IPS DF 4.7 (cell line): Measurements from ENCODE around the gene MIAT.

Experiments
- DNase-seq: peaks from one replicate; pipeline ENCODE4 v3.0.0-alpha.2; 2013; ENCODE audit warnings: low spot score; ENCODE audit errors: extremely low read depth

The MIAT gene

DNA sequence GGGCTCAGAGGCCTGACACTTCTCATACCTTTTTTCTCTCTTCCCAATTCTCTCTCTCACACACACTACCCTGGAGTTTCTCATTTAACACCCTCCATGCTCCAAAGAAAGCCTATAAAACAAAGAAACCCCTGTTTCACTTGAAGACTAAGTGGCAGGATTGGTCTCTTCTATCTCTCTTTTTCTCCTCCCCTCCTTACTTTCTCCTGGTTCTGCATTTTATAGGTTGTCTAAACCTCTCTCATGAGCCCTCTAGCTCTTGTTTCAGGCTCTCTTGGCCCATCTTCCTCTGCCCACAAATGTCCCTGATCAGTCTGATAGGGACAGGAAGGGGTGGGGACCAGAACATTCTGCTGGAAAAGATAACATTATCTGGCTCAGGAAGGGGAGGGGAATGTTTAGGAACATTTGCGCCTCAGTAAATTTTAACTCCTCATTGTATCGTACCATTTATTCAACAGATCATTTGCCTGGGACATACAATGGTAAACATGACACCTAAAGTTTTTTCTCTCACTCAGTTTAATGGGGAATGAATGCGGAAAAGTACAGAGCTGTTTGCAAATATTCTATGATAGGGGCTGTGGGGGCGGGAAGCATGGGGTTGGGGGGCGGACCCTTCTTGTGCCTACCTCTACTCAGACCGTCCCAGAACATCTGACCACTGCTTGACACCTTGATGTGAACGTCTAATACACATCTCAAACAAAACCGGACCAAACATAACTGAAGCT lies 24.8 kb upstream of the MIAT start:
- DNase-seq = no peak

DNA sequence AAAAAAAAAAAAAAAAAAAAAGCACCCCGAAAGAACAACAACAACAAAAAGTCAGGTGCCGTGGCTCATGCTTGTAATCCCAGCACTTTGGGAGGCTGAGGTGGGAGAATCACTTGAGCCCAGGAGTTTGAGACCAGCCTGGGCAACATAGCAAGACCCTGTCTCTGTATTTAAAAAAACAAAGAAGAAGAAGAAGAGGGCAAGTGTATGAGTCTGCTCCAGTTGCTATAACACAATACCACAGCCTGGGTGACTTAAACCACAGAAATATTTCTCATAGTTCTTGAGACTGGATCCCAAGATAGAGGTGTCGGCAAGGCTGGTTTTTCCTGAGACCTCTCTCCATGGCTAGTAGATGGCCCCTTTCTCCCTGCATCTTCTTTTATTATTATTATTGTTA lies 23.2 kb upstream of the MIAT start:
- no peak for DNase-seq

DNA sequence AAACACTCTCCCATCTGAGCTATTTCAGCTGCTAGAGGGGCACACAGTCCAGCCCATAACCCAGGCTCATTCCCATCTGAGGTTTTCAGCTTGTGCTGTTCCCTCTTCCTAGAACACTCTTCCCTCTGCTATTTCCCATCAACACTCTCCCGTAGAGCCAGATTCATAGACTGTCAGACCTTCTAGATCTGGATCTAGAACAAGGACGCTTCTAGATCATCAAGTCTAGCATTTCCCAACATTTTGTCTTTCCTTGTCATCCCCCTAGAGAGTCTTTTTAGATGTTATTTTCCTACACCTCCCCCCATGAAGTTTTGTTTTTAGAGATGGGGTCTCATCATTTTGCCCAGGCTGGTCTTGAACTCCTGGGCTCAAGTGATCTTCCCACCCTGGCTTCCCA lies 22.3 kb upstream of the MIAT start:
- no peak for DNase-seq

DNA sequence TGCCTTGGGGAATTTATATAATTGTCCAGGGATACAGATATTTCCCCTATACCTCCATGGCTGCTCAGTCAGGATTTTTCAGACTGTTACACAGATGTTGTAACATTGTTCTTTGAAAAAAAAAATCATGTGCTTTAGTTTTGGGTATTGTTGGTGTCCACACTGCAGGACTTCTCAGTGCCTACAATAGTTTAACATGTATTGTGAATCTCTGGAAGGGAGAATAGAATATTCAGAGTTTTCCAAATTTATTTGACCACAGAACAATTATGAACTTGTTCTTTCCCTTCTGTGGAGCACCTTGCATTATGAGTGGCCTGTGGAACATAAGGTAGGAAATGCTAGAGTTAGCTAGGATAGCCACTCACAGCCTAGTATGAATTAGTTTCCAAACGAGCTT lies 21.1 kb upstream of the MIAT start:
- no peak for DNase-seq

DNA sequence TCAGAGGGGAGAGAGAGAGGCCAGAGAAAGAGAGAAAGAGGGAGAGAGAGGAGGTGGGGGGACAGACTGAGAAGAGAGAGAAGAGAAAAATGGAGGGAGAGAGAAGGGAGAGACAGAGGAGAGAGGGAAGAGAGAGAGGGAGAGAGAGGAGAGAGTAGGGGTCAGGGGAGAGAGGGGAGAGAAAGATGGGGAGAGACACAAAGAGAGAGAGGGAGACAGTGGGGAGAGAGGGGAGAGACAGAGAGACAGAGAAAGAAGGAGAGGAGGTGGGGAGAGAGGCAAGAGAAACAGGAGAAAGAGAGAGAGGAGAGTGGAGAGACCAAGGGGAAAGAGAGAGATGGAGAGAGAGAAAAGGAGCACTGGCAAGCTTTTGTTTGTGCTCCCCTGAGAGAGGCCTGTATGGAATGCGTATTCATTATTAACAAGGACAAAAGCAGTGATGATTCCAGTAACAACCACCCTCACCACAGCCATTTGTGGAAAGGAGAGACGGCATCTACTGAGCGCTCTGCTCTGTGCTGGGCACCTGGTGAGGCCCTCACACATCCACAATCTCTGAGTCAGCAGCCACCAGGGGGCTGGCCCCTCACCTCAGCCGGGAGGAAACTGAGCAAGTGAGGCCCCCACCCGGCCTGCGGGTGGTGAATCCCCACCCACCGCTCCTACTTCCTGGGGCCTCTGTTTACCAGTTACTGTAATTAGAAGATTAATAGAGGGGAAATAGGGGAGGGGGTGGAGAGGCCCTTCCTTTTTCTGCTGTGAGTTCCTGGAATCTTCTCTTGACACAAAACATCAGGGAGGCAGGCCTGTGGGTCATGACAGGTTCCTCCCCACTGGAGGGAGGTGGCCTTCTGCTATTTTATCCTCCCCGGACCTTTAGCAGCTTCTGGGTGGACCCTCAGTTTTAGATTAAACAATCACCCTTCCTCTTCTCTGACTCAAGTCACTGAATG lies 14.6 kb upstream of the MIAT start:
- DNase-seq = no peak

DNA sequence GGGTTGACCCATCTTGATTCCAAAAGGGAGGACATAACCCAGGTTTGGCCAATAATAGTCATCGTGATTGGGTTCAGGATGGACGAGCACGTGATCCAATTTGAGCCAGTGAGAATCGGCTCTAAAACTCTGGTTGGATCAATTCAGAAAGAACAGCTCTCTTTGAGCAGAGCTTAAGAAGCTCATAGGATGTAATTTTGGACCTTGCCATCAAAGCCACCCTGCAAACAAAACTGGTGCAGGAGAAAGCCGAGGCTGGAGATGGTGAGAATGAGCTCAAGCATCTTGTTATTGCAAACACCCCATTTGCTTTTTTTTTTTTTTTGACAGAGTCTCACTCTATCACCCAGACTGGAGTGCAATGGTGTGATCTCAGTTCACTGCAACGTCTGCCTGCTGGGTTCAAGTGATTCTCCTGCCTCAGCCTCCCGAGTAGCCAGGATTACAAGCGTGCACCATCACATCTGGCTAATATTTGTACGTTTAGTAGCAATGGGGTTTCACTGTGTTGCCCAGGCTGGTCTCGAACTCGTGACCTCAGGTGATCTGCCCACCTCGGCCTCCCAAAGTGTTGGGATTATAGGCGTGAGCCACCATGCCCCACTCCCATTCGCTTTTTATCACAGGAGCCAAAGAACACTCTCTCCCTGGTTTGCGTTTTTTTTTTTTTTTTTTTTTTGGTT lies 13.8 kb upstream of the MIAT start:
- DNase-seq = no peak

DNA sequence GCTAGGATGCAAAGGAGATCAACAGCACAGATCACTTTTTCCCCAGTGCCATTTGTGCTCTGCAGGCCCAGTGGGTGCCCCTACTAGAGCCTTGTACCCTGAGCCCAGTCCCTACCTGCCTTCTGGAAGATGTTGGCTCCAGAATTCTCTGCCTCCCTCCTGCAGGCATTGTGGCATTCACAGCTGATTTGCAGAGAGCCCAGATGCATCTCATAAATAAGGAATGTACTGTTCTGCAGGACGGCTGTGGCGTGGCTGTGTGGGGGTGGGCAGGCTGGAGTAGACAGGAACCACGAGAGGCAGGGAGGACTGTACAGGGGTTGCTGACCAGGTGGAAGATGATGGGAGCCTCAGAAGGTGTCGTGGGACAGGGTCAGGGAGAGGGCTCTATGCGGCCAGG lies 11.2 kb upstream of the MIAT start:
- DNase-seq = no peak

DNA sequence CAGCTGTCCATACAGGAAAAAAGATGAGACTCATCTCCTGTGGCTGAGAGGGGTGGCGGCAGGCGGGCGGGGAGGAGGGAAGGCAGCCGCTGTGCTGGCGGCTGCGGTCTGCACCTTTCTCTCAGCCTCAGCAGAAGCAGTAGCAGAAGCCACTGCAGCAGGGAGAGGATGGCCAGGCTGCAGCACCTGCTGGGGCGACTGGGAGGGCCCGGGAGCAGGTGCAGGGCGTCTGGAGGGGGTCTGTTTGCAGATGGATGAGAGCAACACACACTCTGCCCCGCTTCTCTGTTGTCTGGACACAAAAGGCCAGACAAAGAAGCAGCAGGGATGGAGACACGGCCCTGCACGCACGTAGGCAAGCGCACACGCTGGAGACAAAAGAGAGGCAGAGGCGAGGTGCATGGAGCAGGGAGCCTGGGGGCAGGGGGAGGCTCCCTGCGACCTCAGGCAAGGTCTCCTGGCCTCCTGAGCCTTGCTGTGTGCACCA lies 9.3 kb upstream of the MIAT start:
- no peak for DNase-seq

DNA sequence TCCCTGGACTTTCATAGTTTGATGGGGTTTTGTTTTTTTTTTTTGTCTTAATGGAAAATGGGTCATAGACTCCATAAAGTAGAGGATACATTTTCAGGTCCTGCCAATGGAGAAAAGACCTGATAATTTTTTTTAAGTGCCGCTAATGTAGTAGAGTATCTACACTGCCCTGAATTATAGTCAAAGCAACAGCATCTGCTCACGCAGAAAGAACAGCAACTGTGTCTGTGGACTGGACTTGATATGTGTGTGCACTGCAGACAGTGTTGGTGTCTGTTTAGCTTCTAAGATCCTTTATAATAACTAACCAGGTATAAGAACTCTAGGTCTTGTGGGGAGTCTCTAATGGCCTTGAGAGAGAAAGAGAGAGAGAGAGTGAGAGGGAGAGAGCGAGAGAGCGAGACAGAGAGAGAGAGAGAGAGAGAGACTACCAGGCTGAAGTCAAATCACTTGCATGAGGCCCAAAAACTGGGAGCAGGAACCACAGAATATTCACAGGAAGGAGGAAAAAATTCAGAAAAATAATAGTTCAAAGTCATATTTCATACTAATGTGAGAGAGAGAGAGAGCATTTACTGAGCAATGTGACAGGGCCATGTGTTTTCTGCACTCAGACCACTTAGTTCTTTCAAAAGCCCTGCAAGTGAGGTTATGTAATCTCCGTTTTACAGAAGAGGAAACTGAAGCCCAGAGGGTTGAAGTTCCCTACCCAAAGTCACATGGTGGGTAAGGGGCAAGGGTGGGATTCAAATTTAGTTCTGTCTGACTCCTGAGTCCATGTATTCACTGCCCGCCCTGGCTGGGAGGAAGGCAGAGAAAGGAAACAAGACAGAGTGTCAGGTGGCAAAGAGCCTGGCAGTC lies 8.6 kb upstream of the MIAT start:
- DNase-seq = no peak

DNA sequence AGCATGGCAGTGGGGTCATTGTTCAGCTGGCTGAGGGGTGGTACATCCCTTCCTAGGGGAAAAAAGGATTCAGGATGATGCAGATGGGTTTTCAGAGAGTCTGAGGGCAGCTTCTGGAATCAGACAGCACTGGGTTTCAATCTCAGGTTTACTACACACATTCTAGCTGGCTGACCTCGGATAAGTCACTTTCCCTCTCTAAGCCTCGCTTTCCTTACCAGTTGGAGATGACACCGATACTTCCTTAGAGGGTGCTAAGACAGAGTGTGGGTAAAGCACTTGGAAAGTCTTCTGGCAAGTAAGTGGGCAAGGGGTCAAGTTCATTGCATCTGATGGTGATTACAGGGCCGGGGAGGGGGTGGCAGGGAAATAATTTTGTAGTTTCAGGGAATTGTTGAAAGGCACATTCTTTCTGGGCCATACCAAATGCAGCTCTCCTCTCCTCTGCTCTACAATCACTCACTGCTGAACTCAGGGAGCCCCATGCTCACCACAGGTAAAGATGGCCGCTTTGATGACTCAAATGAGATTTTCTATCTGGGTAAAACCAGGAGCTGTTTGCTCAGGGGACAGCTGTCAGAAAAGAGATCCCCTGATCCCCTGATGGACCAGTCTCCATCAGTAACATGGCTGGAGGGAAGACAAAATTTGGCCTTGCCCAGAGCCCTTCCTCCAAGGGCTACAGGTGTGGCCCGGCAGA lies 6.5 kb upstream of the MIAT start:
- no peak for DNase-seq

DNA sequence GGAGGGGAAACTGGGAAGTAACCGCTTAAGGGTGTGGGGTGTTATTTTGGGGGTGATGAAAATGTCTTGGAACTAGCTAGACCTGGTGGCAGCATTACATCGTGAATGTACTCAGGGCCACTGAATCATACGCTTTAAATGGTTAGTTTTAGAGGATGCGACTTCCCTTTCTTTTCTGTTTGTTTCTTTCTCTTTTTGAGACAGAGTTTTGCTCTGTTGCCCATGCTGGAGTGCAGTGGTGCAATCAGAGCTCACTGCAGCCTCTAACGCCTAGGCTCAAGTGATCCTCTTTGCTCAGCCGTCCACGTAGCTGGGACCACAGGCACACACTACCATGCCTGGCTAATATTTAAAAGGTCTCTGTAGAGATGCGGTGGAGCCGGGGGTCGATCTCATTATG lies 5.6 kb upstream of the MIAT start:
- DNase-seq = no peak

DNA sequence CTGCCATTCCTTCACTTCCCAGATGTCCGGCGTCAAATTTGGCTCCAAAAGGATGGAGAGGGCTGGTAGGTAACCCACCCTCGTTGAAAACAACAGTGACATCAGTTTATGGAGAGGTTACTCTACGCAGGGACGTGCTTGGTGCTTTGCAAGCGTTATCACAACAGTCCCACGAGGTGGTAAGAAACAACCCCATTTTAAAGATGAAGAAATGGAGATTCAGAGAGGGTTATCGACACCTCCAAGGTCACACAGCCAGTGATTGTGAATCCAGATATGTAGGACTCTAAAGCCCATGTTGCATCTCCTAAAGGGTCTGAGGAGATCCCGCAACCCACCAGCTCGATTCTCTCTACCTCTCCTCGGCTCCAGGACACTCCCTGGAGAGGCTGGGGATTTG lies 773 bp downstream of the MIAT start:
- DNase-seq = no peak

DNA sequence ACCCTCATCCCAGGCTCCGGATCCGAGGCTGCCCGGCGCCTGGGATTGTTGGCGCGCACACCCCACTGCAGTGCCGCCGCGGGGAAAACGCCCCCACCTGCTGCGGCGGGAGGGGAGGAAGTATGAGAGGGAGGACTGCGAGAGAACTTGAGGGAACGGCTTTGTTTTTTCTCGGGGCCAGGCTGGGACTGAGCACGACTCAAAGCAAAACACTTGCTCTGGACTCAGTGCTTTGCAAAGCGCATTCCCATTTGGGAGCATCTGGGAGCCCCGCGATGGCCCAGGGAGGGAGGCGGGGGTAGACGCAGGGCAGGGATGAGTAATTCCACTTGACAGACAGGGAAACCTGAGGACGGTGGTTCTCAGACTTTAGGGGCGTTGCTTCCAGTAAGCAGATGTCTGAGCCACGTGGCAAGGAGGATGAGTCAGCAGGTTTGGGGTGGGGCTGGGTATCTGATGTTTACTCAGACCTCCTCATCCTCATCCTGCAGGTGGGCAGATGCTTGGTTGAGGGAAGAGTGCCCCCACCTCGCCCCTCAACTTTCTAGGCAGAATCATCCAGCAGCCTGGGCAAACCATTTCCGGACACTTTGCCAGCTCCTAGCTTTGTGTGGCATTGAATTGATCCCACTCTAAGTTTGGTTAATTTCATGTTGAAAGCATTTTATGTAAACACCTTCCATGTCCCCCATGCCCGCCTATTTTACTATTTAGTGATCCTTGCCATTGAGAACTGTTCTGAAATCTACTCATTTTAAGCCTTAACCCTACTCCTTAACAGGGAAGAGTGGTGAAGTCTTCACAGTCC lies 1.5 kb downstream of the MIAT start:
- no peak for DNase-seq

DNA sequence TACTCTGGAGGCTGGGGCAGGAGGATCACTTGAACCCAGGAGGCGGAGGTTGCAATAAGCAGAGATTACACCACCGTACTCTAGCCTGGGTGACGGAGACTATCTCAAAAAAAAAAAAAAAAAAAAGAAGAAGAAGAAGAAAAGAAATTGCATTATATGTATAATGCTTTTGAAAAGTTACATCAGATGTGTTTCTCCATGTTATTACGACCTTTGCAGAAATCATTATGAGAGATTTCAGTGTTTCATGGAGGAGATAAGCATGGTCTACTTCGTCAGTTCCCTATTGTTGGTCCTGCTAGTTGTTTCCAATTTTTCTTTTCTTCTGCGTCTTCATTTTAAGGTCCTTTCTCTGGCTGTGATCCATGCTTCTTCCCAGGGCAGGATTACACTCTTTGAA lies 3.0 kb downstream of the MIAT start:
- no peak for DNase-seq

DNA sequence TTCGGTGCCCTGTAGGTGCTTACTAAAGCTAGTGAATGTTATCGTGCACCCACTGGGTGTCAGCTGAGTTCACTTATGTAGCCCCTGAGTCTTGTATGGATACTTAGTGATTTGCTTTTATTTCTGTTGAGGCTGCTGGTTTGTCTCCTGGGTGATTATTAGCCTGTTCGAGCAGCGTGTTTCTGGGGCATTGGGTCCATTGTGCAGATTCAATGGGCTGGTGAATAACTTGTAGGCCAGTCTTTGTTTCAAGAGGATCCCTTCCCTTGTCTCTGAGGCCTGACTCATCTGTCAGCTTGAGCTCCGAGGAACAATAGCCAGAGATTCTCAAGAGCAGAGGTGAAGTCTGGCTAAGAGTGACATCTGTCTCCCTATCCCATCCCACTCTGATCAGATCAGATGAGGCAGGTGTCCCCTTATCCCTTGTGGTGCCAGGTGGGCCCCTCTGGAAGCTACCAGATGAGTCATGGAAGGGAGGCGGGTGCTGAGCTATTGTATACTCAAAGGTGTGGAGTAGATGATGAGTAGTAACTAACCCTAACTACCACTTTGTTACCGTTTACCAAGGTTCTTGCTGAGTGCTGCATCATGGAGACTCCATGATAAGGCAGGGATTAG lies 3.7 kb downstream of the MIAT start:
- no peak for DNase-seq

DNA sequence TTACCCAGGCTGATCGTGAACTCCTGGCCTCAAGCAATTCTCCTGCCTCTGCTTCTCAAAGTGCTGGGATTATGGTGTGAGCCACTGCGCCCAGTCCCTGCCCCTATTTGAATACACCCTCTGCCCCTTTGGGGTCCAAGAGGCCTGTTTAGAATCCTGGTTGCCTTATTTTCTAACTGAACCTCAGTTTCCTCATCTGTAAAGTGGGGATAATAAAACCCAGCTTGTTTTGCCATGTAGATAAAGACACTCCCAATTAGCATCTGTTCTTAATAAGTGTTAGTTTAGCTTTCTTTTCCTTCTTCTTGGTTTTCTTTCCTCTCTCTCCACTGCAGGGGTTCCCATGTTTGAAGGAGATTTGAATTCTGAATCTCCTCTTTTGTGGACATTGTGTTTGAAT lies 4.8 kb downstream of the MIAT start:
- no peak for DNase-seq

DNA sequence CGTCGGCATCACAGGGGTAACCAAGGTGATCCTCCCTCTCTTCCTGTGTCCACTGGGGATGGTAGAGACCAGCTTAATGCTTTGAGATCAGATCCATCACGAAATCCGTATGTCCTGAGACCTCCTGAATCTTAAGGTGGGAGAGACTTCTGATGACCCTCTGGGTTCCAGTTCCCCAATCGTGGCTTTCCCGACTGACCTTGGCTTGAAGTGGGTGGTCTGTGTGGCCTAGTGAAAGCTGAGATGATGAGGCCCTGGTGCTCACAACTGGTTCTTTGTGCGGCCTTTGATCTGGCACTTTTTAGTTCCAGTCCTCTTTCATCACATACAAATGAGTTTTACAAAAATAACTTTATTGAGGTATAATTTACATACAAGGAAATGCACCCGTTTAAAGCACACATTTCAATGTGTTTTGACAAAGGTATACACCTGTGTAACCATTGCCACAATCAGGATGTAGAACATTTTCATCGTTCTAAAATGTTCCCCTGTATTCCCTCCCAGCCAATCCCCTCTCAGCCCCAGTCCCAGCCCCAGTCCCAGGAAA lies 6.1 kb downstream of the MIAT start:
- no peak for DNase-seq

DNA sequence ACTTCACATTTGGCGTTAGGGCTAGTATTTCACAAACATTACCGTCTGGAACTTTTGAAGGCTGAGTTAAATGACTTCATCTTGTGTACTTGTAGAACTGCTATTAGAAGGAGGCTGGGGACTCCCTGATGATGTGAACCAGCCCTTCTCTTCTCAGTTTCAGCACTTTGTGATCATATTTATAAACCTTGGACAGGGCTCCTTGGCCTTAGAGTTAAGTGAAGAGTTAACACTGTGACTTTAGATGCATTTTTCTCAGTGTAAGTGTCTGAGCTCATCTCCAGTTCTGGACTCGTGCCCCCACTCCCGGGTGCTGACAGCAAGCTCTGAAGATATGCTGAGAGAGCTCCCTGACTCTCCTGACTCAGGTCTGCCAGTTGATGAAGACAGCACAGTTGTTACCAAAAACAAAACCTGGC lies 8.4 kb downstream of the MIAT start:
- no peak for DNase-seq

DNA sequence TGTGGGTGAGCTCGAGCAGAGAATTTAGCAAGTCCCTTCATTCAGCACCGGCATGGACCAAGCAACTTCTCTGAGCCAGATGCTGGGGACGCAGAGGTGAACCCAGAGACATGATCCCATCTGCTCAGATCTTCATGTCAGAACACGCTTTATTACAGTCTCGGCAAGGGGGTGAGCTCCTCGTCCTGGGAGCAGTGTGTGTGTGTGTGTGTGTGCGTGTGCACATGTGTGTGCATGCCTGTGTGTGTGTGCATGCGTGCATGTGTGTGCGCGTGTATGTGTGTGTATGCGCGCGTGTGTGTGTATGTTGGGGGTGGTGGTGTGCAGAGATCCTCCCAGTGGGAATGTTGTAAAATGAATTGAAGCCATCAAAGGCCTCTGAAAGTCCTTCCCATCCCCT lies 9.8 kb downstream of the MIAT start:
- DNase-seq = no peak
